GM12872 (cell line): ENCODE measurements around the gene ZNF786.

Experiments
- CTCF ChIP-seq: IDR thresholded peaks from 3 replicates; pipeline ENCODE4 v1.5.1; 2011; ENCODE audit warnings: low read depth, mild to moderate bottlenecking, low read length, moderate library complexity; ENCODE audit not compliant: insufficient read depth

The ZNF786 gene

GRCh38 chr7:149022756-149023360 is 67.7 kb downstream of the ZNF786 start:
- no peak for TF ChIP-seq CTCF

GRCh38 chr7:149021725-149022062 is 68.8 kb downstream of the ZNF786 start:
- TF ChIP-seq CTCF = no peak

- no peak for TF ChIP-seq CTCF
These were observed 70.0 kb downstream of the ZNF786 start for GRCh38 chr7:149020483-149020882.
